ENCODE results near the gene TNFRSF25.

The TNFRSF25 gene

GRCh38 chr1:6416295-6416656 is 49.7 kb downstream of the TNFRSF25 start:
- DNase-seq (ENCODE audit: low spot score), result no peak

GRCh38 chr1:6414881-6415626 is 50.9 kb downstream of the TNFRSF25 start:
- no peak for DNase-seq (ENCODE audit: low spot score)

- peak; percentile 92 for DNase-seq (ENCODE audit: low spot score)
Measured at GRCh38 chr1:6414443-6414844, 51.5 kb downstream of the TNFRSF25 start.

- peak; percentile 54 for DNase-seq (ENCODE audit: low spot score)
Measured at GRCh38 chr1:6412896-6413295, 53.1 kb downstream of the TNFRSF25 start.

Measured in SW480 (cell line).